ENCODE measurements around the gene PRXL2A. TPM values are rescaled to one million over a fixed set of nuclear protein-coding genes. Genes with fewer than 3 reads are reported as not detected.
"Not testable (repeated sequence)": the region's sequence is repeated elsewhere in the genome, so short reads cannot be mapped to it uniquely, and the experiment has no call there.

Gene PRXL2A
- 132 and 137 TPM in 2 replicates for total RNA-seq
- long read RNA-seq, full-length matches to known transcripts: 202 of 224 reads
- long read RNA-seq, partial matches to known transcripts: 6 of 224 reads
- long read RNA-seq, other reads (novel, unspliced or antisense): 16 of 224 reads

- no peak for TF ChIP-seq CTCF (IDR thresholded peaks at IDR 0.05; ENCODE audit: unreplicated experiment)
- Mint-ChIP-seq H3K9me3 (ENCODE audit: low read depth) (no peaks in the 10 kb centered on the region), H3K36me3 (ENCODE audit: insufficient read depth) (peaks cover 2% of the 10 kb centered on the region), H3K27ac (peak within 1 kb of the TSS; percentile 98), H3K27me3 (no peaks in the 10 kb centered on the region), H3K4me1 (ENCODE audit: low read depth) (peaks cover 40% of the 10 kb centered on the region), H3K4me3 (ENCODE audit: low read depth) (peak within 1 kb of the TSS; percentile 96)
- DNase-seq (ENCODE audit: low spot score, unreplicated experiment): peak; percentile 90
Observed at GRCh38 chr10:80408242-80409101, at the start of gene PRXL2A. Gene PRXL2A, plus strand, starts transcription at chr10:80408551. Its CDS starts 11,917 bp downstream, at chr10:80420468.

GRCh38 chr10:80358925-80359324 is 49.4 kb upstream of the PRXL2A start:
- not testable (repeated sequence) for H3K9me3 Mint-ChIP-seq (ENCODE audit: low read depth); H3K27ac Mint-ChIP-seq; DNase-seq (ENCODE audit: low spot score, unreplicated experiment); H3K27me3 Mint-ChIP-seq; H3K4me1 Mint-ChIP-seq (ENCODE audit: low read depth); H3K36me3 Mint-ChIP-seq (ENCODE audit: insufficient read depth); H3K4me3 Mint-ChIP-seq (ENCODE audit: low read depth)

GRCh38 chr10:80359644-80360043 is 48.7 kb upstream of the PRXL2A start:
- TF ChIP-seq CTCF (IDR thresholded peaks at IDR 0.05; ENCODE audit: unreplicated experiment): no peak
- H3K27me3 Mint-ChIP-seq: peaks cover 9% of the 10 kb centered on the region
- no peak overlapping the region for H3K27ac Mint-ChIP-seq
- peaks cover 5% of the 10 kb centered on the region for H3K4me1 Mint-ChIP-seq (ENCODE audit: low read depth)
- peaks cover 1% of the 10 kb centered on the region for H3K36me3 Mint-ChIP-seq (ENCODE audit: insufficient read depth)
- H3K4me3 Mint-ChIP-seq (ENCODE audit: low read depth): no peak overlapping the region
- no peak for DNase-seq (ENCODE audit: low spot score, unreplicated experiment)
- H3K9me3 Mint-ChIP-seq (ENCODE audit: low read depth): no peaks in the 10 kb centered on the region

- Mint-ChIP-seq H3K27me3 (no peaks in the 10 kb centered on the region), H3K27ac (no peak overlapping the region), H3K36me3 (ENCODE audit: insufficient read depth) (peaks cover 17% of the 10 kb centered on the region), H3K9me3 (ENCODE audit: low read depth) (peaks cover 28% of the 10 kb centered on the region), H3K4me1 (ENCODE audit: low read depth) (no peaks in the 10 kb centered on the region), H3K4me3 (ENCODE audit: low read depth) (no peak overlapping the region)
- TF ChIP-seq CTCF (IDR thresholded peaks at IDR 0.05; ENCODE audit: unreplicated experiment): no peak
- DNase-seq (ENCODE audit: low spot score, unreplicated experiment): no peak
Observed at GRCh38 chr10:80365510-80365909, 42.8 kb upstream of the PRXL2A start.

- TF ChIP-seq CTCF (IDR thresholded peaks at IDR 0.05; ENCODE audit: unreplicated experiment): no peak
- DNase-seq (ENCODE audit: low spot score, unreplicated experiment): no peak
- no peak overlapping the region for H3K4me3 Mint-ChIP-seq (ENCODE audit: low read depth)
- peaks cover 7% of the 10 kb centered on the region for H3K4me1 Mint-ChIP-seq (ENCODE audit: low read depth)
- H3K27ac Mint-ChIP-seq: no peak overlapping the region
- H3K27me3 Mint-ChIP-seq: peaks cover 2% of the 10 kb centered on the region
- peaks cover 24% of the 10 kb centered on the region for H3K9me3 Mint-ChIP-seq (ENCODE audit: low read depth)
- peaks cover 17% of the 10 kb centered on the region for H3K36me3 Mint-ChIP-seq (ENCODE audit: insufficient read depth)
Observed at GRCh38 chr10:80371467-80371866, 36.9 kb upstream of the PRXL2A start.

Data from progenitor cell of endocrine pancreas (in vitro differentiated cells).